ENCODE data around the gene PRKN. TPM values are rescaled to one million over a fixed set of nuclear protein-coding genes. Genes with fewer than 3 reads are reported as not detected.

Gene PRKN
- total RNA-seq, 1 experiment from 2014 or later = 0.34 TPM

DNA sequence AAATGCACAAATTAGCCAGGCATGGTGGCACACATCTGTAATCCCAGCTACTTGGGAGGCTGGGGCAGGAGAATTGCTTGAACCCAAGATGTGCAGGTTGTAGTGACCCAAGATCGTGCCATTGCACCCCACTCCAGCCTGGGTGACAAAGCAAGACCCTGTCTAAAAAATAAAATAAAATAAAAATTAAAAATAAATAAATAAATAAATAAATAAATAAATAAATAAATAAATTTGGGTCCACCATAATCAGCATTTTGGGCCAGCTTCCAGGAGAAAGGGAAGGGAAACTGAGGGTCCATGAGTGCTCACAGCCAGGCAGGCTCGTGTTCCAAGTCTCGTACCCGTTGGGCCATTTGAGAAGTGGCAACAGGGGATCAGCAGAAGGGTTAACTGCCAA, 1322.1 kb downstream of the PRKN start:
- H3K9me3 Mint-ChIP-seq (ENCODE audit: unreplicated experiment) = no peaks in the 10 kb centered on the region
- no peaks in the 10 kb centered on the region for H3K36me3 ChIP-seq (ENCODE audit: control insufficient read depth, insufficient read depth, low read length)
- ChIA-PET POLR2A (no interaction called here), CTCF (no interaction called here)
- TF ChIP-seq, protein P1, sequence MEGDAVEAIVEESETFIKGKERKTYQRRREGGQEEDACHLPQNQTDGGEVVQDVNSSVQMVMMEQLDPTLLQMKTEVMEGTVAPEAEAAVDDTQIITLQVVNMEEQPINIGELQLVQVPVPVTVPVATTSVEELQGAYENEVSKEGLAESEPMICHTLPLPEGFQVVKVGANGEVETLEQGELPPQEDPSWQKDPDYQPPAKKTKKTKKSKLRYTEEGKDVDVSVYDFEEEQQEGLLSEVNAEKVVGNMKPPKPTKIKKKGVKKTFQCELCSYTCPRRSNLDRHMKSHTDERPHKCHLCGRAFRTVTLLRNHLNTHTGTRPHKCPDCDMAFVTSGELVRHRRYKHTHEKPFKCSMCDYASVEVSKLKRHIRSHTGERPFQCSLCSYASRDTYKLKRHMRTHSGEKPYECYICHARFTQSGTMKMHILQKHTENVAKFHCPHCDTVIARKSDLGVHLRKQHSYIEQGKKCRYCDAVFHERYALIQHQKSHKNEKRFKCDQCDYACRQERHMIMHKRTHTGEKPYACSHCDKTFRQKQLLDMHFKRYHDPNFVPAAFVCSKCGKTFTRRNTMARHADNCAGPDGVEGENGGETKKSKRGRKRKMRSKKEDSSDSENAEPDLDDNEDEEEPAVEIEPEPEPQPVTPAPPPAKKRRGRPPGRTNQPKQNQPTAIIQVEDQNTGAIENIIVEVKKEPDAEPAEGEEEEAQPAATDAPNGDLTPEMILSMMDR (IDR thresholded peaks at IDR 0.05; ENCODE audit: insufficient read depth in 1 of 2, low read depth in 1 of 2, low read length in 1 of 2, severe bottlenecking in 1 of 2, unreplicated experiment in 1 of 2) = no peak
- no peak overlapping the region for H3K27ac Mint-ChIP-seq (ENCODE audit: unreplicated experiment)
- DNase-seq = no peak
- no TSS peak for BruUV-seq (replicated peaks)
- H3K4me3 ChIP-seq (ENCODE audit: low read depth, low read length) = no peak overlapping the region
- H3K4me1 ChIP-seq = peaks cover 8% of the 10 kb centered on the region; the same call in 1 of the 2 replicates
- peaks cover 4% of the 10 kb centered on the region for H3K27me3 Mint-ChIP-seq (ENCODE audit: insufficient read depth, unreplicated experiment)
- no peaks in the 10 kb centered on the region for H3K36me3 Mint-ChIP-seq (ENCODE audit: insufficient read depth, unreplicated experiment)
- peaks cover 6% of the 10 kb centered on the region for H3K4me1 Mint-ChIP-seq (ENCODE audit: low read depth, unreplicated experiment)
- no peaks in the 10 kb centered on the region for H3K9me3 ChIP-seq
- intact Hi-C loops (cut with micrococcal nuclease; ENCODE audit: unreplicated experiment) = no loop called here
- no peaks in the 10 kb centered on the region for H3K27me3 ChIP-seq (replicated peaks; ENCODE audit: control insufficient read depth, insufficient read depth, low read length)
- H3K4me3 Mint-ChIP-seq (ENCODE audit: unreplicated experiment) = no peak overlapping the region

DNA sequence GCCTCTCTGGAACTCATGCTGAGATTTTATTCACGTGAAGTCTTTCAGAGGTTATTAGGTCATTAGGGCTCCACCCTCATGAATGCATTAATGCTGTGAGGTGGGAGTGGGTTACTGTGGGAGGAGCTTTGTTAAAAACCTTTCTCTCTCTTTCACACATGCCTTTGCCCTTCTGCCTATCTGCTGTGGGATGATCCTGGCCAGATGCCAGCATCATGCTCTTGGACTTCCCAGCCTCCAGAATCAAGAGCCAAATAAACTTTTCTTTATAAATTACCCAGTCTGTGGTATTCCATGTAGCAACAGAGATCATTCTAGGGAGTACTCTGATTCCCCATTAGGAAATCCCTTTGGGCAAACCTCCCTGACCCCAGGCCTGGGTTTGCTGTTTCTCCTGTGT, 1323.8 kb downstream of the PRKN start:
- H3K9me3 Mint-ChIP-seq (ENCODE audit: unreplicated experiment) = no peaks in the 10 kb centered on the region
- intact Hi-C loops (cut with micrococcal nuclease; ENCODE audit: unreplicated experiment) = no loop called here
- CTCF ChIA-PET = no interaction called here

DNA sequence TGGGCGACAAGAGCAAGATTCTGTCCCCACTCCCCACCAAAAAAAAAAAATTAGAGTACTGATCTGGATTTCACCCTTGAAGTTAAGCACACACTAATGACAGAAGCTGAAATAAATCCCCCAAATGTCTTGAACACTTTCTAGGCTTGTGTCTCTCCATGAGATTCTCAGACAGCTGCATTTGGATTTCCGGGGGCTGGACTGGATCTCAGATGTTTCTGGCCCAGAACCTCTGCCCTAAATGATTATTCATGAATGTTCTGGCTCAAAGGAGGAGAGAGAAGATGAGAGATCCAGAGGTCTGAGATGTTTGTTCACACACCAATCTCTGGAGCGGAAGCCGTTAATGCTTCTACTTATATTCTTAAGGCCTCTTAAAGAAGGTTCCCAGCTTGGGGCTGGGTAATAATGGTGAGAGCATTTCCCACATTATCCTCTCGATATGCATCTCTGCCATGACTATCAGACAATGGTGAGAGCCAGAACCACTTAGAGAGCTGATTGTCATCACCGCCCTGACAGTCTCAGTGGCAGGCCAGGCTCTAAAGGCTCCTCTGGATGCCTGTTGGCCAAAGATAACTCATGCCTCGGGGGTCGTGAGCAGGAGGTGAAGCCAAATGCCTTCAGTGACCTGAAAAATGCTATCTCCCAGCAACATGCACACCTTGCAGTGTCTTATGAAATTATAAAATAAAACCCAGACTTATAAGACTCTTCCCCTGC, 1325.8 kb downstream of the PRKN start:
- DNase-seq = no peak
- Mint-ChIP-seq H3K4me1 (ENCODE audit: low read depth, unreplicated experiment) (no peaks in the 10 kb centered on the region), H3K27ac (ENCODE audit: unreplicated experiment) (no peak overlapping the region), H3K9me3 (ENCODE audit: unreplicated experiment) (no peaks in the 10 kb centered on the region), H3K36me3 (ENCODE audit: insufficient read depth, unreplicated experiment) (no peaks in the 10 kb centered on the region), H3K4me3 (ENCODE audit: unreplicated experiment) (no peak overlapping the region), H3K27me3 (ENCODE audit: insufficient read depth, unreplicated experiment) (peaks cover 14% of the 10 kb centered on the region)
- no TSS peak for BruUV-seq (replicated peaks)
- intact Hi-C loops (cut with micrococcal nuclease; ENCODE audit: unreplicated experiment) = no loop called here
- H3K27me3 ChIP-seq (replicated peaks; ENCODE audit: control insufficient read depth, insufficient read depth, low read length) = no peaks in the 10 kb centered on the region
- TF ChIP-seq, protein P1 (IDR thresholded peaks at IDR 0.05; ENCODE audit: insufficient read depth in 1 of 2, low read depth in 1 of 2, low read length in 1 of 2, severe bottlenecking in 1 of 2, unreplicated experiment in 1 of 2) = no peak
- no peaks in the 10 kb centered on the region for H3K4me1 ChIP-seq
- H3K36me3 ChIP-seq (ENCODE audit: control insufficient read depth, insufficient read depth, low read length) = no peaks in the 10 kb centered on the region
- POLR2A ChIA-PET = no interaction called here
- no peak overlapping the region for H3K4me3 ChIP-seq (ENCODE audit: low read depth, low read length)
- H3K9me3 ChIP-seq = no peaks in the 10 kb centered on the region
- CTCF ChIA-PET = no interaction called here

More for the DNA sequence above, 1323.8 kb downstream of the PRKN start:
- Mint-ChIP-seq H3K27ac (ENCODE audit: unreplicated experiment) (no peak overlapping the region), H3K27me3 (ENCODE audit: insufficient read depth, unreplicated experiment) (peaks cover 7% of the 10 kb centered on the region), H3K4me1 (ENCODE audit: low read depth, unreplicated experiment) (peaks cover 6% of the 10 kb centered on the region), H3K4me3 (ENCODE audit: unreplicated experiment) (no peak overlapping the region), H3K36me3 (ENCODE audit: insufficient read depth, unreplicated experiment) (no peaks in the 10 kb centered on the region)
- TF ChIP-seq, protein P1 (IDR thresholded peaks at IDR 0.05; ENCODE audit: insufficient read depth in 1 of 2, low read depth in 1 of 2, low read length in 1 of 2, severe bottlenecking in 1 of 2, unreplicated experiment in 1 of 2) = no peak
- Histone ChIP-seq H3K4me1 (peaks cover 8% of the 10 kb centered on the region; the same call in 1 of the 2 replicates), H3K9me3 (no peaks in the 10 kb centered on the region), H3K36me3 (ENCODE audit: control insufficient read depth, insufficient read depth, low read length) (no peaks in the 10 kb centered on the region), H3K27me3 (replicated peaks; ENCODE audit: control insufficient read depth, insufficient read depth, low read length) (no peaks in the 10 kb centered on the region), H3K4me3 (ENCODE audit: low read depth, low read length) (no peak overlapping the region)
- DNase-seq = no peak
- no TSS peak for BruUV-seq (replicated peaks)
- POLR2A ChIA-PET = no interaction called here
